Endometrium (tissue), 2 donors: ENCODE data around the gene BABAM2.

Source experiments
- FAIRE-seq: peaks from 2 replicates; lab custom pipeline; 2012; peaks lifted over from hg19 to GRCh38; lab: Jason Lieb, UNC
- donor health status: control.
- donor health status: control.

The BABAM2 gene

GRCh38 chr2:28129955-28130695 is 239.6 kb downstream of the BABAM2 start:
- no peak for FAIRE-seq

GRCh38 chr2:28133778-28134177 is 243.2 kb downstream of the BABAM2 start:
- no peak for FAIRE-seq

GRCh38 chr2:28134262-28134812 is 243.8 kb downstream of the BABAM2 start:
- no peak for FAIRE-seq

- no peak for FAIRE-seq
Measured at GRCh38 chr2:28134857-28135256, 244.3 kb downstream of the BABAM2 start.

GRCh38 chr2:28135324-28135723 is 244.8 kb downstream of the BABAM2 start:
- no peak for FAIRE-seq

GRCh38 chr2:28135799-28136198 is 245.3 kb downstream of the BABAM2 start:
- FAIRE-seq, result no peak

- FAIRE-seq, result no peak
Measured at GRCh38 chr2:28136556-28136955, 246.0 kb downstream of the BABAM2 start.

GRCh38 chr2:28137221-28137620 is 246.7 kb downstream of the BABAM2 start:
- FAIRE-seq, result peak; percentile 98

GRCh38 chr2:28142386-28142785 is 251.9 kb downstream of the BABAM2 start:
- peak; percentile 99 for FAIRE-seq

- no peak for FAIRE-seq
Measured at GRCh38 chr2:28148000-28148399, 257.5 kb downstream of the BABAM2 start.

GRCh38 chr2:28148566-28148965 is 258.0 kb downstream of the BABAM2 start:
- no peak for FAIRE-seq

GRCh38 chr2:28150236-28150915 is 259.8 kb downstream of the BABAM2 start:
- no peak for FAIRE-seq

- no peak for FAIRE-seq
Measured at GRCh38 chr2:28150994-28151393, 260.5 kb downstream of the BABAM2 start.

- no peak for FAIRE-seq
Measured at GRCh38 chr2:28152585-28153280, 262.2 kb downstream of the BABAM2 start.

- no peak for FAIRE-seq
Measured at GRCh38 chr2:28153851-28154250, 263.3 kb downstream of the BABAM2 start.

- no peak for FAIRE-seq
Measured at GRCh38 chr2:28155086-28155485, 264.6 kb downstream of the BABAM2 start.

GRCh38 chr2:28155627-28156026 is 265.1 kb downstream of the BABAM2 start:
- FAIRE-seq, result no peak

GRCh38 chr2:28158791-28159190 is 268.3 kb downstream of the BABAM2 start:
- FAIRE-seq, result no peak

GRCh38 chr2:28160986-28161425 is 270.5 kb downstream of the BABAM2 start:
- no peak for FAIRE-seq

GRCh38 chr2:28161466-28161865 is 270.9 kb downstream of the BABAM2 start:
- no peak for FAIRE-seq

GRCh38 chr2:28162564-28162963 is 272.0 kb downstream of the BABAM2 start:
- FAIRE-seq, result no peak

GRCh38 chr2:28163028-28163427 is 272.5 kb downstream of the BABAM2 start:
- FAIRE-seq, result no peak
